ENCODE data around the gene SIGLEC11.

DNA sequence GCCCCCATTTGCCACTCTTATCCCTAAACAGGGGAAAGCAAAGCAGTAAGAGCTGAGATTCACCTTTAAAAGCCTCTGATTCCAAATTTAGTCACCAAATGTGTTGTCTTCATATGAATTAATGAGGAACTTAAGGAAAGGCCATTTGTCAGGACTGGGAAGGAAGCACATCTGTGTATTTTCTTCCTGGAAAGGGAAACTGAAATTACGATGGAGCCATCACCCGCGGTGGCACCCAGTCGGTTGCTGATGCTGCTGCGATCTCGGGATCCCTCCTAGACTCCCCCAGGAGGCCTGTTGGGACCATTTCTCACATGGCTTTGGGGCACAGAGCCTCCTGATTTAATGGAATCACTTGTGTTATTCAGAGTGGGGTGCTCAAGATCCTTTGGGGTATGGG, 56.8 kb downstream of the SIGLEC11 start:
- TF ChIP-seq, protein P1, sequence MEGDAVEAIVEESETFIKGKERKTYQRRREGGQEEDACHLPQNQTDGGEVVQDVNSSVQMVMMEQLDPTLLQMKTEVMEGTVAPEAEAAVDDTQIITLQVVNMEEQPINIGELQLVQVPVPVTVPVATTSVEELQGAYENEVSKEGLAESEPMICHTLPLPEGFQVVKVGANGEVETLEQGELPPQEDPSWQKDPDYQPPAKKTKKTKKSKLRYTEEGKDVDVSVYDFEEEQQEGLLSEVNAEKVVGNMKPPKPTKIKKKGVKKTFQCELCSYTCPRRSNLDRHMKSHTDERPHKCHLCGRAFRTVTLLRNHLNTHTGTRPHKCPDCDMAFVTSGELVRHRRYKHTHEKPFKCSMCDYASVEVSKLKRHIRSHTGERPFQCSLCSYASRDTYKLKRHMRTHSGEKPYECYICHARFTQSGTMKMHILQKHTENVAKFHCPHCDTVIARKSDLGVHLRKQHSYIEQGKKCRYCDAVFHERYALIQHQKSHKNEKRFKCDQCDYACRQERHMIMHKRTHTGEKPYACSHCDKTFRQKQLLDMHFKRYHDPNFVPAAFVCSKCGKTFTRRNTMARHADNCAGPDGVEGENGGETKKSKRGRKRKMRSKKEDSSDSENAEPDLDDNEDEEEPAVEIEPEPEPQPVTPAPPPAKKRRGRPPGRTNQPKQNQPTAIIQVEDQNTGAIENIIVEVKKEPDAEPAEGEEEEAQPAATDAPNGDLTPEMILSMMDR (IDR thresholded peaks at IDR 0.05): no peak
- TF ChIP-seq POLR2A (IDR thresholded peaks at IDR 0.05): no peak

Data from thyroid gland (tissue), 4 donors.